Measurements from ENCODE around the gene PNP. TPM values are rescaled to one million over a fixed set of nuclear protein-coding genes. Genes with fewer than 3 reads are reported as not detected.

PNP gene
- total and polyA plus RNA-seq, 8 donors = 11.3 to 125 (median 46.4) TPM

DNA sequence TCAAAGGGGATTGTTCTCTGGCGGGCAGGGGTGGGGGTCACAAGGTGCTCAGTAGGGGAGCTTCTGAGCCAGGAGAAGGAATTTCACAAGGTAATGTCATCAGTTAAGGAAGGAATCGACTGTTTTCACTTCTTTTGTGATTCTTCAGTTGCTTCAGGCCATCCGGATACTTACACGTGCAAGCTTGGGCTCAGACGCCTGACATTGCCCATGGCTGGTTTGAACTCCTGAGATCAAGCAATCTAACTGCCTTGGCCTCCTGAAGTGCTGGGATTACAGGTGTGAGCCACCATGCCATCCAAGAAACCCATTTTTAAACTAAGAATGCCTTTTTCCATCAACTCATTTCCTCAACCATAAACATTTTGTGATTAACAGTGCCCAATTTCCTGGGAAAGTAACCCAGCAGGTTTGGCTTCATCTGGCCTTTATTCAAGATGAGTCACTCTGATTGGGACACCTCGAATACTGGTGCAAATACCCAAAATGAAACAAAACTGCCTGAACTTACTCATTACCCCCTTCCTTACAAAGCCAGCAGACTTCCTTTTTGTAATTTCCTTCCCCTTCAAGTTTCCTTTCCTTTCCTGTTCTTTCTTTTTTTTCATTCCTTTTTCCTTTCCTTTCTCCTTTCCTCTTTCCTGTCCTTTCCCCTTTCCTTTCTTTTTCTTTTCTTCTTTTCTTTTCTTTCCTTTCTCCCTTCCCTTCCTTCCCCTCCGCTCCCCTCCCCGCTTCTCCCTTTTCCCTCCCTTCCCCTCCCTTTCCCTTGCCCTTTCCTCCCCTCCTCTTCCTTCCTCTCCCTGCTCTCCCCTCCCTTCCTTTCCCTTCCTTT lies 25.9 kb downstream of the PNP start:
- TF ChIP-seq POLR2AphosphoS5 (IDR thresholded peaks at IDR 0.05) (no peak), EP300 (IDR thresholded peaks at IDR 0.05) (no peak), POLR2A (IDR thresholded peaks at IDR 0.05) (no peak)
- TF ChIP-seq, protein P1, sequence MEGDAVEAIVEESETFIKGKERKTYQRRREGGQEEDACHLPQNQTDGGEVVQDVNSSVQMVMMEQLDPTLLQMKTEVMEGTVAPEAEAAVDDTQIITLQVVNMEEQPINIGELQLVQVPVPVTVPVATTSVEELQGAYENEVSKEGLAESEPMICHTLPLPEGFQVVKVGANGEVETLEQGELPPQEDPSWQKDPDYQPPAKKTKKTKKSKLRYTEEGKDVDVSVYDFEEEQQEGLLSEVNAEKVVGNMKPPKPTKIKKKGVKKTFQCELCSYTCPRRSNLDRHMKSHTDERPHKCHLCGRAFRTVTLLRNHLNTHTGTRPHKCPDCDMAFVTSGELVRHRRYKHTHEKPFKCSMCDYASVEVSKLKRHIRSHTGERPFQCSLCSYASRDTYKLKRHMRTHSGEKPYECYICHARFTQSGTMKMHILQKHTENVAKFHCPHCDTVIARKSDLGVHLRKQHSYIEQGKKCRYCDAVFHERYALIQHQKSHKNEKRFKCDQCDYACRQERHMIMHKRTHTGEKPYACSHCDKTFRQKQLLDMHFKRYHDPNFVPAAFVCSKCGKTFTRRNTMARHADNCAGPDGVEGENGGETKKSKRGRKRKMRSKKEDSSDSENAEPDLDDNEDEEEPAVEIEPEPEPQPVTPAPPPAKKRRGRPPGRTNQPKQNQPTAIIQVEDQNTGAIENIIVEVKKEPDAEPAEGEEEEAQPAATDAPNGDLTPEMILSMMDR (IDR thresholded peaks at IDR 0.05) = no peak
- WGBS, 5 donors = 76 to 85% (median 80%) methylated on average over 8 of the region's 8 CpGs
- intact Hi-C loops (cut with DNase I; ENCODE audit: low total_unique reads) = no loop called here

DNA sequence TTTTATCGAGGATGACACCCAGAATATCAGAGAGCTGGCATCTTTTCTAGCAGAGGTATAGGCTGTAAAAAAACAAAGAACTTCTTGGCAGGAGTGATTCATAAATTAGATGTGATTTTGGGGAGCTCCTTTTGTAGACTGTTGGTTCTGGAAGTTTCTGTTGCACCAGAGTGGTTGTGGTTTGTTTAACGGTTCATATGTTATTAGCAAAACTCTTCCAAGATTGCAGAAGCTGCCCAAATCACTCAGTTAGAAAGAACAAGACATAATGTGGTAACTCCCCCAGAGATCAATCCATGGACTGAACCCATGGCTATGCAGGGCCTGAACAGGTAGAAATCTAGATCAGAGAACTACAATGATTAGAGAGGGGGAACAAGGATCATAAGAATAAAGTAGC lies 29.4 kb downstream of the PNP start:
- no peaks in the 10 kb centered on the region for H3K27me3 ChIP-seq
- intact Hi-C loops (cut with DNase I; ENCODE audit: low total_unique reads) = no loop called here
- no peaks in the 10 kb centered on the region for H3K36me3 ChIP-seq
- H3K9me3 ChIP-seq = no peaks in the 10 kb centered on the region
- TF ChIP-seq POLR2A (IDR thresholded peaks at IDR 0.05) (no peak), EP300 (IDR thresholded peaks at IDR 0.05) (no peak), POLR2AphosphoS5 (IDR thresholded peaks at IDR 0.05) (no peak)
- TF ChIP-seq, protein P1 (IDR thresholded peaks at IDR 0.05) = no peak
- H3K27ac ChIP-seq = no peak overlapping the region
- WGBS, 5 donors = 78 to 82% (median 80%) methylated on average over 2 of the region's 2 CpGs
- no peak overlapping the region for H3K4me3 ChIP-seq
- no peaks in the 10 kb centered on the region for H3K4me1 ChIP-seq
- DNase-seq = no peak

More for the DNA sequence above, 25.9 kb downstream of the PNP start:
- Histone ChIP-seq H3K4me1 (peaks cover 0 to 6% (median 0%) of the 10 kb centered on the region in 4 donors), H3K4me3 (no peak overlapping the region), H3K9me3 (no peaks in the 10 kb centered on the region), H3K36me3 (no peaks in the 10 kb centered on the region), H3K27me3 (no peaks in the 10 kb centered on the region), H3K27ac (no peak overlapping the region)
- no peak for DNase-seq

DNA sequence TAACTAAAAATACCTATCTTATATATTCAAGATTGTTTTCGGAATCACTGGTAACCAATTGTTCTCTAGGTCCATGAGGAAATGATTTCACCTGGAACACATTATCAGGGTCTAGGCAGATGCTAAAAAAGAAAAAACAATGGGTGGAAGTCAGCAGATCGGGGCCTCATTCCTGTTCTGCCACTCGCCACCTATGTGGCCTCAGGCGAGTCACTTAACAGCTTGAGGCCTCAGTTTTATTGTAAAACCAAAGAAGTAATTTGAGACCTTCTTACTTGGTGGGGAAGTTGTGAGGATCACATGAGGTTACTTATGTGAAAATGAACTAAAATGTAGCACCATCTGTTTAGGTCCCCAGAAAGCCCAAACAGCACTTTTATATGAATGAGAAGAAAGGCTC lies 29.9 kb downstream of the PNP start:
- Histone ChIP-seq H3K9me3 (no peaks in the 10 kb centered on the region), H3K27me3 (no peaks in the 10 kb centered on the region), H3K27ac (no peak overlapping the region), H3K36me3 (no peaks in the 10 kb centered on the region), H3K4me3 (no peak overlapping the region), H3K4me1 (no peaks in the 10 kb centered on the region)
- WGBS, 5 donors = 59 to 71% (median 65%) methylated on average over 4 of the region's 4 CpGs
- intact Hi-C loops (cut with DNase I; ENCODE audit: low total_unique reads) = no loop called here
- DNase-seq = no peak
- TF ChIP-seq POLR2AphosphoS5 (IDR thresholded peaks at IDR 0.05) (no peak), POLR2A (IDR thresholded peaks at IDR 0.05) (no peak), EP300 (IDR thresholded peaks at IDR 0.05) (no peak)
- TF ChIP-seq, protein P1 (IDR thresholded peaks at IDR 0.05) = no peak

DNA sequence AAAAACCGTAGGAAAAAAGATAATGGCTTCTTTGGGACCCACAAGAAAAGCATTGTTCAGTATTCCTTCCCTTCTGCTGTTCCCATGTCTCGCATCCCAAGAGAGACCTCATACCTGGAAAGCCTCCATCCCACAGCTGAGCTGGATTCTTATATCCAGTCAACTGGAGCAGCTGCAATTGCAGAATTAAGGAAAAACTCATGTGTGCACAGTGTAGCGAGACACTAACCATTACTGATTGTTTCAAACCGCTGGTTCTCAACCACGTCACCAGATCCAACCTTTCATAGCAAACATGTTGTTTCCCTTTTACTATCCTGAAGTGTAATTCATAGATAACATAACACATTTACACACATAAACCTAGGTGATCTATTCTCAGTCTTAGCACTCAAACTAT lies 30.7 kb downstream of the PNP start:
- intact Hi-C loops (cut with DNase I; ENCODE audit: low total_unique reads) = no loop called here
- TF ChIP-seq, protein P1 (IDR thresholded peaks at IDR 0.05) = no peak
- TF ChIP-seq POLR2AphosphoS5 (IDR thresholded peaks at IDR 0.05) = no peak
- no peak for TF ChIP-seq POLR2A (IDR thresholded peaks at IDR 0.05)
- TF ChIP-seq EP300 (IDR thresholded peaks at IDR 0.05) = no peak
- no peak for DNase-seq
- 85 to 94% (median 90%) methylated on average over 5 of the region's 5 CpGs for WGBS, 5 donors
- no peaks in the 10 kb centered on the region for H3K27me3 ChIP-seq
- no peaks in the 10 kb centered on the region for H3K9me3 ChIP-seq
- H3K4me1 ChIP-seq = no peaks in the 10 kb centered on the region
- no peak overlapping the region for H3K4me3 ChIP-seq
- H3K27ac ChIP-seq = no peak overlapping the region
- H3K36me3 ChIP-seq = no peaks in the 10 kb centered on the region

Measured in stomach (tissue), 9 donors.